Frontal cortex (tissue), 4 donors: ENCODE results near the gene RFX3. TPM values are rescaled to one million over a fixed set of nuclear protein-coding genes. Genes with fewer than 3 reads are reported as not detected.

Experiments used
- DNase-seq, 2 donors: peaks; one replicate each; pipeline ENCODE4 v3.0.0; 2012; ENCODE audit warnings: low spot score in 2 of 2
- FAIRE-seq: peaks from 2 replicates; lab custom pipeline; 2012; peaks lifted over from hg19 to GRCh38; lab: Jason Lieb, UNC
- total RNA-seq: library from RNA; depleted of rRNA; stranded (reverse); fragments of >200 nt; gene quantifications from one replicate; pipeline ENCODE4 v1.2.3, GENCODE V29; 2014
- donor health status: control.
- donor health status: control.
- donor health status: control.

RFX3 gene
- total RNA-seq, 1 donor from 2014 or later = 72.2 TPM

- FAIRE-seq (no peak), DNase-seq (no peak)
Observed at GRCh38 chr9:3177936-3178335, 347.9 kb downstream of the RFX3 start.

DNA sequence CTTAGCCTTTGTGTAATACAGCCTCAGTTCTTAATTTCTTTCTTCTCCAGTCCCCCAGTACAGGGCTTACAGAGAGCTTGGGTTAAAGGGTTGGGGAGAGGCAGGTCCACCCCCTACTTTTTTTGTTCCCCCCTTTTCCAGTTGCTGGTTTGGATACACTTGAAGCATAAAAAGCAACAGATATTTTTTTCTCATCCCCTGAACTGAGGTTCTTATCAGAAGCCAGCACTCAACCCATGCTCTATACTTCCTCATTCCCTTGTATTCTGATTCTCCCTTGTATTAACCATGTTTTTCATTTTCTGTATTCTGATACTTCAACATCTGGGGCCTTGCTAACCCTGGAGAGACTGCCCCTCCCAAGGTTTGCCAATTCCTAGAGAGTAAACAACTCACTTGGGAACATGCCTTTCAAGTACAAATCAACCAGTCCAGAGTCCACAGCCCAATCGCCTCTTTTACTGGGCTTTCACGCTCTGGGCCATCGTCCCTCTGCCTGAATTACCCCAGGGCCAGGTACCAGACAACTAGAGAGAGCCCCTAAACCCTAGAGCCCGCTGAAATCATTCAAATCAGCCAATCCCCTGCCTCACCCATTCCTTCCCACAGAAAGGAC is 348.5 kb downstream of the RFX3 start:
- DNase-seq (no peak), FAIRE-seq (no peak)

- FAIRE-seq = no peak
- DNase-seq = no peak
Observed at GRCh38 chr9:3173374-3173773, 352.4 kb downstream of the RFX3 start.

- no peak for DNase-seq
- FAIRE-seq = no peak
Observed at GRCh38 chr9:3170819-3171218, 355.0 kb downstream of the RFX3 start.
